Measurements from ENCODE around the gene KIAA0753. TPM values are rescaled to one million over a fixed set of nuclear protein-coding genes. Genes with fewer than 3 reads are reported as not detected.
A peak's percentile ranks its signal among the peaks of the same experiment; 100 is the strongest.
"Not testable (repeated sequence)": the region's sequence is repeated elsewhere in the genome, so short reads cannot be mapped to it uniquely, and the experiment has no call there.

The KIAA0753 gene
- polyA plus RNA-seq, 1 donor (not counting 4 experiments of a cell fraction or from before 2014, with no cell fraction given): 11.6 TPM

DNA sequence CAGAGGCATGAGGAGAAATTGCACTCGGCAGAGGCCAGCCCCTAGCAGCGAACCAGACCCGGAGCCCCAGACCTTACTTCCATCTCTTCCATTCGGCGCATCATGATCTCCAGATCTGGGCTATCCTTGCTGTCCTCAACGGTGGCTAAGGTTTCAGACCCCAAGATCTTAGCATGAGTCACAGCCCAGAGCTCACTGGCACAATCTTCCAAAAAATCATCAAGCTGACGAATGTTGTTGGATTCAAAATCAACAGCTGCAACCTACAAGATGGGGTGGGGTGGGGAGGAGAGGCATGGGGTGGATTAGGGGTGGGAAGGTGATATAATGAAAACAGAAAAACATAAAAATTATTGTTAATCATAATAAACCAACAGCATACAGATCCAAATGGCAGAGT is 44.4 kb downstream of the KIAA0753 start:
- H3K4me1 ChIP-seq (ENCODE audit: control insufficient read depth, extremely low read depth, insufficient read depth, low read length): peaks cover 16% of the 10 kb centered on the region
- no peak for FAIRE-seq
- DNase-seq (ENCODE audit: low read depth, low spot score): no peak
- dilution Hi-C loops (cut with MboI; ENCODE audit: extremely low pct_ligation_motif_present, low sequenced_read_pairs): no loop called here
- no peak overlapping the region for H3K27ac ChIP-seq (ENCODE audit: control insufficient read depth, insufficient read depth, low read length)
- H4K20me1 ChIP-seq (ENCODE audit: control insufficient read depth, extremely low read depth, insufficient read depth, low read length): no peaks in the 10 kb centered on the region
- no peaks in the 10 kb centered on the region for H3K27me3 ChIP-seq (ENCODE audit: control insufficient read depth, extremely low read depth, insufficient read depth, low read length)
- no peak overlapping the region for H3K9ac ChIP-seq (ENCODE audit: control insufficient read depth, extremely low read depth, insufficient read depth, low read length)
- H3K36me3 ChIP-seq (ENCODE audit: control insufficient read depth in 2 of 2, extremely low read depth in 1 of 2, insufficient read depth in 2 of 2, low read length in 2 of 2): peaks cover 6 to 25% of the 10 kb centered on the region in 2 experiments
- no peak overlapping the region for H3K4me3 ChIP-seq (ENCODE audit: control insufficient read depth in 2 of 3, extremely low read depth in 1 of 3, insufficient read depth in 2 of 3, low read depth in 1 of 3, low read length in 3 of 3)
- H3K9me1 ChIP-seq (ENCODE audit: control insufficient read depth, extremely low read depth, insufficient read depth, low read length): no peaks in the 10 kb centered on the region
- no peak overlapping the region for H3K4me2 ChIP-seq (ENCODE audit: control insufficient read depth, extremely low read depth, insufficient read depth, low read depth, low read length)
- H3K9me3 ChIP-seq (ENCODE audit: control insufficient read depth, low read depth, low read length): no peaks in the 10 kb centered on the region
- no peak overlapping the region for H2AFZ ChIP-seq (ENCODE audit: control insufficient read depth, low read length)
- no peak for TF ChIP-seq EZH2 (IDR thresholded peaks at IDR 0.05; ENCODE audit: low read length)
- TF ChIP-seq, protein P1, sequence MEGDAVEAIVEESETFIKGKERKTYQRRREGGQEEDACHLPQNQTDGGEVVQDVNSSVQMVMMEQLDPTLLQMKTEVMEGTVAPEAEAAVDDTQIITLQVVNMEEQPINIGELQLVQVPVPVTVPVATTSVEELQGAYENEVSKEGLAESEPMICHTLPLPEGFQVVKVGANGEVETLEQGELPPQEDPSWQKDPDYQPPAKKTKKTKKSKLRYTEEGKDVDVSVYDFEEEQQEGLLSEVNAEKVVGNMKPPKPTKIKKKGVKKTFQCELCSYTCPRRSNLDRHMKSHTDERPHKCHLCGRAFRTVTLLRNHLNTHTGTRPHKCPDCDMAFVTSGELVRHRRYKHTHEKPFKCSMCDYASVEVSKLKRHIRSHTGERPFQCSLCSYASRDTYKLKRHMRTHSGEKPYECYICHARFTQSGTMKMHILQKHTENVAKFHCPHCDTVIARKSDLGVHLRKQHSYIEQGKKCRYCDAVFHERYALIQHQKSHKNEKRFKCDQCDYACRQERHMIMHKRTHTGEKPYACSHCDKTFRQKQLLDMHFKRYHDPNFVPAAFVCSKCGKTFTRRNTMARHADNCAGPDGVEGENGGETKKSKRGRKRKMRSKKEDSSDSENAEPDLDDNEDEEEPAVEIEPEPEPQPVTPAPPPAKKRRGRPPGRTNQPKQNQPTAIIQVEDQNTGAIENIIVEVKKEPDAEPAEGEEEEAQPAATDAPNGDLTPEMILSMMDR (optimal IDR thresholded peaks at IDR 0.05 in 1 of 3, IDR thresholded peaks at IDR 0.05 in 1 of 3, conservative IDR thresholded peaks at IDR 0.05 in 1 of 3; ENCODE audit: extremely low read depth in 1 of 3, insufficient read depth in 2 of 3, low read length in 3 of 3): no peak
- no peaks in the 10 kb centered on the region for H3K79me2 ChIP-seq (ENCODE audit: control insufficient read depth, insufficient read depth, low read length)

- H3K4me1 ChIP-seq (ENCODE audit: control insufficient read depth, extremely low read depth, insufficient read depth, low read length): peaks cover 19% of the 10 kb centered on the region
- DNase-seq (ENCODE audit: low read depth, low spot score); H3K4me2 ChIP-seq (ENCODE audit: control insufficient read depth, extremely low read depth, insufficient read depth, low read depth, low read length); H3K27me3 ChIP-seq (ENCODE audit: control insufficient read depth, extremely low read depth, insufficient read depth, low read length); H3K9me3 ChIP-seq (ENCODE audit: control insufficient read depth, low read depth, low read length); H3K9me1 ChIP-seq (ENCODE audit: control insufficient read depth, extremely low read depth, insufficient read depth, low read length); H3K4me3 ChIP-seq (ENCODE audit: control insufficient read depth in 2 of 3, extremely low read depth in 1 of 3, insufficient read depth in 2 of 3, low read depth in 1 of 3, low read length in 3 of 3); H3K27ac ChIP-seq (ENCODE audit: control insufficient read depth, insufficient read depth, low read length); FAIRE-seq; H4K20me1 ChIP-seq (ENCODE audit: control insufficient read depth, extremely low read depth, insufficient read depth, low read length); H2AFZ ChIP-seq (ENCODE audit: control insufficient read depth, low read length); dilution Hi-C loops (cut with MboI; ENCODE audit: extremely low pct_ligation_motif_present, low sequenced_read_pairs); H3K9ac ChIP-seq (ENCODE audit: control insufficient read depth, extremely low read depth, insufficient read depth, low read length); H3K79me2 ChIP-seq (ENCODE audit: control insufficient read depth, insufficient read depth, low read length): not testable (repeated sequence)
- H3K36me3 ChIP-seq (ENCODE audit: control insufficient read depth in 2 of 2, extremely low read depth in 1 of 2, insufficient read depth in 2 of 2, low read length in 2 of 2): peaks cover 15 to 22% of the 10 kb centered on the region in 2 experiments
These were observed 47.1 kb downstream of the KIAA0753 start for GRCh38 chr17:6593371-6593770.

GRCh38 chr17:6592173-6592572 is 48.3 kb downstream of the KIAA0753 start:
- DNase-seq (ENCODE audit: low read depth, low spot score) (no peak), FAIRE-seq (no peak)
- Histone ChIP-seq H3K27ac (ENCODE audit: control insufficient read depth, insufficient read depth, low read length) (peak overlapping the region; percentile 53), H2AFZ (ENCODE audit: control insufficient read depth, low read length) (no peak overlapping the region), H3K9me3 (ENCODE audit: control insufficient read depth, low read depth, low read length) (no peaks in the 10 kb centered on the region), H3K36me3 (ENCODE audit: control insufficient read depth in 2 of 2, extremely low read depth in 1 of 2, insufficient read depth in 2 of 2, low read length in 2 of 2) (peaks cover 18 to 20% of the 10 kb centered on the region in 2 experiments), H4K20me1 (ENCODE audit: control insufficient read depth, extremely low read depth, insufficient read depth, low read length) (no peaks in the 10 kb centered on the region), H3K27me3 (ENCODE audit: control insufficient read depth, extremely low read depth, insufficient read depth, low read length) (no peaks in the 10 kb centered on the region), H3K4me1 (ENCODE audit: control insufficient read depth, extremely low read depth, insufficient read depth, low read length) (peaks cover 19% of the 10 kb centered on the region), H3K9ac (ENCODE audit: control insufficient read depth, extremely low read depth, insufficient read depth, low read length) (peak overlapping the region; percentile 4), H3K79me2 (ENCODE audit: control insufficient read depth, insufficient read depth, low read length) (no peaks in the 10 kb centered on the region), H3K4me3 (ENCODE audit: control insufficient read depth in 2 of 3, extremely low read depth in 1 of 3, insufficient read depth in 2 of 3, low read depth in 1 of 3, low read length in 3 of 3) (no peak overlapping the region), H3K4me2 (ENCODE audit: control insufficient read depth, extremely low read depth, insufficient read depth, low read depth, low read length) (peak overlapping the region; percentile 49), H3K9me1 (ENCODE audit: control insufficient read depth, extremely low read depth, insufficient read depth, low read length) (no peaks in the 10 kb centered on the region)
- dilution Hi-C loops (cut with MboI; ENCODE audit: extremely low pct_ligation_motif_present, low sequenced_read_pairs): no loop called here
- TF ChIP-seq, protein P1 (optimal IDR thresholded peaks at IDR 0.05 in 1 of 3, IDR thresholded peaks at IDR 0.05 in 1 of 3, conservative IDR thresholded peaks at IDR 0.05 in 1 of 3; ENCODE audit: extremely low read depth in 1 of 3, insufficient read depth in 2 of 3, low read length in 3 of 3): no peak
- TF ChIP-seq EZH2 (IDR thresholded peaks at IDR 0.05; ENCODE audit: low read length): no peak
